Transverse colon (tissue), 4 donors: ENCODE data around the gene STK32B. TPM values are rescaled to one million over a fixed set of nuclear protein-coding genes. Genes with fewer than 3 reads are reported as not detected.

ENCODE experiments used
- DNase-seq: peaks from one replicate; pipeline ENCODE4 v3.0.0-alpha.2; 2019
- H3K27ac ChIP-seq, 4 donors: fragments of 200-600 bp; sonication (generic); 2 replicates each; pipeline ENCODE4 v1.5.1; 2016 to 2018; ENCODE audit warnings: inconsistent platforms in 4 of 4
- H3K27me3 ChIP-seq: fragments of 200-600 bp; sonication (generic); 2 replicates; pipeline ENCODE4 v1.5.1; 2017; ENCODE audit warnings: inconsistent platforms
- H3K36me3 ChIP-seq, 4 donors: fragments of 200-600 bp; sonication (generic); 2 replicates each; pipeline ENCODE4 v1.5.1; 2017 to 2019; ENCODE audit warnings: inconsistent platforms in 4 of 4
- H3K4me1 ChIP-seq, 4 donors: fragments of 200-600 bp; sonication (generic); 2 replicates each; pipeline ENCODE4 v1.5.1; 2017 to 2020; ENCODE audit warnings: inconsistent platforms in 4 of 4
- H3K4me3 ChIP-seq, 4 donors: fragments of 200-600 bp; sonication (generic); 1 replicate in 1 of 4; 2 replicates in 3 of 4; pipeline versions ENCODE4 v1.5.1 to v1.6.1; 2017 to 2019; ENCODE audit warnings: inconsistent platforms in 4 of 4
- H3K9me3 ChIP-seq, 2 donors: fragments of 200-600 bp; sonication (generic); 2 replicates each; pipeline ENCODE4 v1.5.1; 2017 to 2019; ENCODE audit warnings: inconsistent platforms in 2 of 2
- EP300 ChIP-seq: sonication (generic); formaldehyde crosslinking; IDR thresholded peaks from one replicate; pipeline ENCODE4 v1.6.1; 2017; ENCODE audit warnings: antibody characterized with exemption, low read depth
- POLR2A ChIP-seq: fragments of 450-650 bp; IDR thresholded peaks from one replicate; pipeline ENCODE4 v1.6.1; 2016; ENCODE audit warnings: antibody characterized with exemption, mild to moderate bottlenecking, moderate library complexity
- POLR2AphosphoS5 ChIP-seq, 3 donors: sonication (generic); formaldehyde crosslinking; IDR thresholded peaks; one replicate each; pipeline ENCODE4 v1.6.1; 2016; ENCODE audit warnings: antibody characterized with exemption in 3 of 3
- WGBS, 2 donors: methylation state at CpG; one replicate each; pipeline ENCODE4 v1.1.5; 2018; ENCODE audit warnings: low coverage in 1 of 2; 5-methylcytosine and 5-hydroxymethylcytosine counted together
- in situ Hi-C, 4 donors: fragments of 200-750 bp; cut with MboI; loops; one replicate each; pipeline versions ENCODE4 v1.15.0 to v1.15.1; 2017; ENCODE audit warnings: low sequenced_read_pairs in 3 of 4, low pct_ligation_motif_present in 1 of 4, low pct_unique_long_range_greater_than_20kb in 1 of 4
- intact Hi-C: fragments of 100-400 bp; cut with DNase I; formaldehyde crosslinking; loops from one replicate; pipeline ENCODE4 v1.15.1; 2023; ENCODE audit warnings: low total_unique reads
- total RNA-seq, 4 donors: library from RNA; depleted of rRNA; stranded (reverse); fragments of >200 nt; gene quantifications; one replicate each; pipeline ENCODE4 v1.1.0, GENCODE V29; 2016
- TF ChIP-seq, protein P1 (sequence below), 5 experiments: fragments of 200-600 bp in 3 of 5; fragments of 450-650 bp in 2 of 5; sonication (generic) in 3 of 5; IDR thresholded peaks; 1 replicate in 2 of 5; 2 replicates in 3 of 5; pipeline ENCODE4 v1.5.1; 2016 to 2017; ENCODE audit warnings: antibody characterized with exemption in 5 of 5, inconsistent platforms in 3 of 5, mild to moderate bottlenecking in 2 of 5, moderate library complexity in 1 of 5

STK32B gene
- total RNA-seq, 4 donors from 2014 or later: 0.37 to 1.1 (median 0.64) TPM

DNA sequence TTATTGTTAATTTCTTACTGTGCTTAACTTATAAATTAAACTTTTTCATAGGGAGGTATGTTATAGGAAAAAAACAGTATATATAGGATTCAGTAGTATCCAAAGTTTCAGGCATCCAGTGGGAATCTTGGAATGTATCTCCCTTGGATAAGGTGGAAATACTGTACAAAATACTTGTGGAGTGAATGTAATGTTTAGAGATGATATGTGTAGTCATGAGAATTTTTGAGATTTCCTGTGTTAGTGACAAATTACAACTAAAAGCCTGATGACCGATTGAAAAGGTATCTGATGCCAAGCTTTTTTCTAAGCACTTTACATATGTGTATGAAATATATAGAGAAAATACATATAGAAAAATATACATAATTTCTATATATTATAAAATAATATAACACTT, 69.2 kb downstream of the STK32B start:
- 88 to 93% methylated on average over 1 of the region's 1 CpG for WGBS, 2 donors

DNA sequence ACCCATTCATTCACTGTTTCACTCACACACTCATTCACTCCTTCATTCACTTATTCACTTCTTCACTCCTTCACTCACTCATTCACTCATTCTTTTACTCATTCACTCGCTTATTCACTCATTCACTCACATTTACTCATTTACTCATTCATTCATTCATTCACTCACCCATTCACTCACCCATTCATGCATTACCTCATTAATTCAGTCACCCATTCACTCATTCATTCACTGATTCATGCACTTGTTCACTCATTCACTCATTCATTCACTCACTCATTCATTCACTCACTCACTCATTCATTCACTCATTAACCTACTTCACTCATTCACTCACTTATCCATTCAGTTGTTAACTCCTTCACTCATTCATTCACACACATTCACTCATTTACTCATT, 70.8 kb downstream of the STK32B start:
- H3K4me1 ChIP-seq: no peaks in the 10 kb centered on the region
- no peak for DNase-seq
- TF ChIP-seq POLR2AphosphoS5 (IDR thresholded peaks at IDR 0.05): no peak
- TF ChIP-seq EP300: no peak
- TF ChIP-seq, protein P1, sequence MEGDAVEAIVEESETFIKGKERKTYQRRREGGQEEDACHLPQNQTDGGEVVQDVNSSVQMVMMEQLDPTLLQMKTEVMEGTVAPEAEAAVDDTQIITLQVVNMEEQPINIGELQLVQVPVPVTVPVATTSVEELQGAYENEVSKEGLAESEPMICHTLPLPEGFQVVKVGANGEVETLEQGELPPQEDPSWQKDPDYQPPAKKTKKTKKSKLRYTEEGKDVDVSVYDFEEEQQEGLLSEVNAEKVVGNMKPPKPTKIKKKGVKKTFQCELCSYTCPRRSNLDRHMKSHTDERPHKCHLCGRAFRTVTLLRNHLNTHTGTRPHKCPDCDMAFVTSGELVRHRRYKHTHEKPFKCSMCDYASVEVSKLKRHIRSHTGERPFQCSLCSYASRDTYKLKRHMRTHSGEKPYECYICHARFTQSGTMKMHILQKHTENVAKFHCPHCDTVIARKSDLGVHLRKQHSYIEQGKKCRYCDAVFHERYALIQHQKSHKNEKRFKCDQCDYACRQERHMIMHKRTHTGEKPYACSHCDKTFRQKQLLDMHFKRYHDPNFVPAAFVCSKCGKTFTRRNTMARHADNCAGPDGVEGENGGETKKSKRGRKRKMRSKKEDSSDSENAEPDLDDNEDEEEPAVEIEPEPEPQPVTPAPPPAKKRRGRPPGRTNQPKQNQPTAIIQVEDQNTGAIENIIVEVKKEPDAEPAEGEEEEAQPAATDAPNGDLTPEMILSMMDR (IDR thresholded peaks at IDR 0.05): no peak
- no peak for TF ChIP-seq POLR2A
- no peaks in the 10 kb centered on the region for H3K9me3 ChIP-seq
- no peak overlapping the region for H3K4me3 ChIP-seq
- H3K36me3 ChIP-seq: no peaks in the 10 kb centered on the region
- H3K27ac ChIP-seq: no peak overlapping the region
- intact Hi-C loops: no loop called here
- 80 to 87% methylated on average over 1 of the region's 1 CpG for WGBS, 2 donors
- no peaks in the 10 kb centered on the region for H3K27me3 ChIP-seq
- in situ Hi-C loops: no loop called here

More for the DNA sequence above, 69.2 kb downstream of the STK32B start:
- no peaks in the 10 kb centered on the region for H3K9me3 ChIP-seq
- H3K36me3 ChIP-seq: no peaks in the 10 kb centered on the region
- H3K4me3 ChIP-seq: no peak overlapping the region
- no peak overlapping the region for H3K27ac ChIP-seq
- H3K4me1 ChIP-seq: no peaks in the 10 kb centered on the region
- intact Hi-C loops: no loop called here
- no peaks in the 10 kb centered on the region for H3K27me3 ChIP-seq
- DNase-seq: no peak
- in situ Hi-C loops: no loop called here
- TF ChIP-seq POLR2A: no peak
- TF ChIP-seq POLR2AphosphoS5 (IDR thresholded peaks at IDR 0.05): no peak
- TF ChIP-seq, protein P1 (IDR thresholded peaks at IDR 0.05): no peak
- TF ChIP-seq EP300: no peak

DNA sequence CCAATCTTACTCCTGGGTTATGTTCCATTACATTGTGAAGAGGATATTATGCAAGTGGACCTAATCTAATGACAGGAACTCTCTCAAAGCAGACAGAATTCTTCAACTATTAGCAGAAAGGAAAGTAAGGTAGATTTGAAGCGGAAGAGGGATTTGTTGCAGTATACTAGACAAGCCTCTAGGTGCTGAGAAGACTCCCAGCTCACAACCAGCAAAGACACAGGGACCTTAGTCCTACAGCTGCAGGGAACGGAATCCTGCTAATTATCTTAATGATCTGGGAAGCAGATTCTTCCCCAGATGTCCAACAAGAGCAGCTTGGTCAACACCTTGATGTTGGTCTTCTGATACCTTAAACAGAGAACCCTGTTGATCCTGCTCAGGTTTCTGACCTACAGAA, 73.6 kb downstream of the STK32B start:
- Histone ChIP-seq H3K36me3 (no peaks in the 10 kb centered on the region), H3K27ac (no peak overlapping the region), H3K4me3 (no peak overlapping the region), H3K4me1 (no peaks in the 10 kb centered on the region), H3K27me3 (no peaks in the 10 kb centered on the region), H3K9me3 (no peaks in the 10 kb centered on the region)
- in situ Hi-C loops: no loop called here
- 73% methylated on average over 2 of the region's 2 CpGs; no CpG with 5 or more reads in 1 of the 2 donors for WGBS, 2 donors
- intact Hi-C loops: no loop called here
- no peak for DNase-seq
- TF ChIP-seq POLR2A (no peak), POLR2AphosphoS5 (IDR thresholded peaks at IDR 0.05) (no peak), EP300 (no peak)
- TF ChIP-seq, protein P1 (IDR thresholded peaks at IDR 0.05): no peak

DNA sequence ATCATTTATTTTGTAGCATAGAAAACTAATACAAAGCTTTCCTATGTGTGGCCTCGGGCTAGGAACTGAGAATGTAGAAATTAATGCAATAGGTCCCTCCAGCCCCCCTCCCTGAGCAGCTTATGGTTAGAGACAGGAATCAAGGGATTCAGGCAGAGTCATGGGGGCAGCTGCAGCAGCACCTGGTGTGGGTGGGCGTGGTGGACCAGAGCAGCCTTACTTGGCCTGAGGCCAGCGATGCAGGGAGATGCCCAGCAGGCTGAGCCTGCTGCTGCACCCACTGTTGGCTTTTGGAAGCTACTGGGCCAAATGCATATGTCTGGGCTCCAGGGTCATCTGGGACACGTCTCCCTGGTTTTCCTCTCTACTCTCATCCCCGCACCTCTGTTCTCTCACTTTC, 74.0 kb downstream of the STK32B start:
- in situ Hi-C loops: no loop called here

More for the DNA sequence above, 74.0 kb downstream of the STK32B start:
- no peak for DNase-seq
- TF ChIP-seq POLR2AphosphoS5 (IDR thresholded peaks at IDR 0.05) (no peak), POLR2A (no peak), EP300 (no peak)
- TF ChIP-seq, protein P1 (IDR thresholded peaks at IDR 0.05): no peak
- H3K27ac ChIP-seq: no peak overlapping the region
- H3K4me1 ChIP-seq: no peaks in the 10 kb centered on the region
- no peak overlapping the region for H3K4me3 ChIP-seq
- no peaks in the 10 kb centered on the region for H3K27me3 ChIP-seq
- H3K36me3 ChIP-seq: no peaks in the 10 kb centered on the region
- intact Hi-C loops: no loop called here
- WGBS, 2 donors: 52 to 61% methylated on average over 2 to 5 of the region's 5 CpGs
- H3K9me3 ChIP-seq: no peaks in the 10 kb centered on the region
